Measurements from ENCODE around the gene SLC4A8. TPM values are rescaled to one million over a fixed set of nuclear protein-coding genes. Genes with fewer than 3 reads are reported as not detected.
"Not testable (repeated sequence)": the region's sequence is repeated elsewhere in the genome, so short reads cannot be mapped to it uniquely, and the experiment has no call there.

Gene SLC4A8
- total RNA-seq, 2 experiments from 2014 or later = 1.3 to 2.1 TPM

DNA sequence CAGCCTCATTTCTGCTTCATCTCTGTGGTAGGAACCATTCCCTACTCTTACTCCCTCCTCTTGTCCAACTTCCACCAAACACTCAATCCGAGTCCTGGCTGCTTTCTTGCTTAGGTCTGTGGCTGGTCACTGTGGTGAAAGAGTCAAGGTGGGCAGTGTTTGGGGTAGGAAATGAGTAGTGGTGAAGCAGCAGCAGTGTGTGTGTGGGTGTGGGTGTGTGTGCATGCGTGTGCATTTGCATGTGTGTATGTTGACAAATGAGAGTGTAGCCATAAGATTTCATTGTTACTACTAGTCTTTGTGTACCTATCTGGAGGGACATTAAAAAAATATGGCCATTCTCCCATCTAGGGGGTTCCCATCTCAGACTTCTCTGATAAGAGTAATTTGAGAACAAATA is 87.8 kb downstream of the SLC4A8 start:
- Mint-ChIP-seq H3K4me1 (no peaks in the 10 kb centered on the region), H3K9me3 (no peaks in the 10 kb centered on the region), H3K36me3 (no peaks in the 10 kb centered on the region), H3K27me3 (no peaks in the 10 kb centered on the region), H3K4me3 (no peak overlapping the region), H3K27ac (no peak overlapping the region)
- no peak for DNase-seq

DNA sequence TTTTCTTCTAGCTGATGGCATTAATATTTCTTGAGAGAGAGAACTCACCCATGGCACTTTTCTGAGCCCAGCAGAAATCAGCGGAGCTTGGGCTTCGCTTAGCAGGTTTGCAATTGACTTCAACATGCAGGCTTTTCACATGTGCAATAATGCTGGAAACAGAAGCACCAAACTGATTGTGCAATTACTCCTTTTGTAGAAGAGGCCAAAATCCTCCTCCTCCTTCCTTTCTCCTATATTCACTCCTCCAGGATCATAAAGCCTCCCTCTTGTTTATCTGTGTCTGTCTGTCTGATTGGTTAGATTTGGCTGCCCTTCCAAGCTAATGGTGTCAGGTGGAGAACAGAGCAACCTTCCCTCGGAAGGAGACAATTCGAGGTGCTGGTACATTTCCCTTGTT is 90.4 kb downstream of the SLC4A8 start:
- H3K4me3 Mint-ChIP-seq = not testable (repeated sequence)

DNA sequence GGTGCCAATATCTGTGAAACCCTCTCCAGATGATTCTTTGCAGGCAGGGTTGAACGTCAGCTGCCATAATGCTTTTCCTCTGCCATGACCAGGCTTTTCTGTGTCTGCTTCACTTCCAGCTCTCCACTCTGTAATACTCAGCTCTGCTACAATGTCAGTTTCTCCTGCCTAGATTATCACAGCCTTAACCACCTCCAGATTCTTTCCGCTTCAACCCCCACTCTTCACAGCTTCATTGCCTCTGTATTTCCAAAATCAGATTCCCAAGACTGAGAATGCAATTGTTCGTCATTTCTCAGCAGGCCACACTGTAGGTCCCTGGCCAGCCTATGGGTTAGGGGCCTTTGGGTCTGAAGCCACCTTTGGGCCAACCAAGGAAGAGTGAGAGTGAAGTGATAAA is 92.7 kb downstream of the SLC4A8 start:
- Mint-ChIP-seq H3K36me3 (no peaks in the 10 kb centered on the region), H3K4me1 (no peaks in the 10 kb centered on the region), H3K27ac (no peak overlapping the region), H3K4me3 (no peak overlapping the region), H3K27me3 (no peaks in the 10 kb centered on the region), H3K9me3 (no peaks in the 10 kb centered on the region)
- DNase-seq = no peak

More for the DNA sequence above, 90.4 kb downstream of the SLC4A8 start:
- not testable (repeated sequence) for H3K27ac Mint-ChIP-seq, DNase-seq, H3K9me3 Mint-ChIP-seq, H3K36me3 Mint-ChIP-seq, H3K27me3 Mint-ChIP-seq, H3K4me1 Mint-ChIP-seq

DNA sequence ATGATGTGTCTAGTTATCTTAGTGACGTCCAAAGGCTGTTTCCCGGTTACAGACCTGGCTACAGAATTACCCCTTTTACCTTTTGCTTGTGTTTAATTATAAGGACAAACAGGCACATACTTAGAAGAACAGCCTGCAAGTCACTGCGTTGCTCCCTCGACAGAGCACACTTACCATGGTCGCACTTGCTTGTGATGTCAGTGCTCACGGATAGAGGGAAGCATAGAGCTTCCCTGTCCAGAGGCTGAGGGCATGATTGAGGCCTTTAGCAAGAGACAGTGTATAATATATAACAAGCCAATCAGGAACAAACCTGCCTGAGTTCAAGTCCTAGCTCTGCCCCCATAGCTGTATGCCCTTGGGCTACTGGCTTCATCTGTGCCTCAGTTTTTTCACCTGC is 93.2 kb downstream of the SLC4A8 start:
- no peak overlapping the region for H3K4me3 Mint-ChIP-seq
- H3K4me1 Mint-ChIP-seq = no peaks in the 10 kb centered on the region
- no peaks in the 10 kb centered on the region for H3K27me3 Mint-ChIP-seq
- no peaks in the 10 kb centered on the region for H3K9me3 Mint-ChIP-seq
- no peak for DNase-seq
- no peaks in the 10 kb centered on the region for H3K36me3 Mint-ChIP-seq
- H3K27ac Mint-ChIP-seq = no peak overlapping the region

DNA sequence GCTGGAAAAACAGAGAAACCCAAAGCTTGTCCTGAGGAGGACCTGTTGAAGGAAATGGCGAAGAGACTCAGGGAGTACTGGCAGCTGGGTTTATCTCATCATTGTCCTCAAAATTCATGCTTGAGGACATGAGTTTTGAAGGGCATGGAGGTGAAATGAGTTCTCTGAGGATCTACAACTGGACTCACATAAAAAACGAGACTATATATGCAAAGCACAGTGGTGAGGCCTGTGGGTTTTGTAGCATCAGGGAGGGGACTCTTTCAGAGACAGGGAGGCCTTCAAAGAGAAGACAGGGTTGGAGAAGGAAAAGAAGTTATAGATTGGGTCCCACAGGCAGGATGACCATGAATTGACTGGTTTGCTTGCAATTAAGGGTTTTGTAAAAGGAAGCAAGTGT is 95.1 kb downstream of the SLC4A8 start:
- no peak overlapping the region for H3K27ac Mint-ChIP-seq
- no peaks in the 10 kb centered on the region for H3K27me3 Mint-ChIP-seq
- no peaks in the 10 kb centered on the region for H3K4me1 Mint-ChIP-seq
- no peak overlapping the region for H3K4me3 Mint-ChIP-seq
- H3K9me3 Mint-ChIP-seq = no peaks in the 10 kb centered on the region
- DNase-seq = no peak
- H3K36me3 Mint-ChIP-seq = no peaks in the 10 kb centered on the region

DNA sequence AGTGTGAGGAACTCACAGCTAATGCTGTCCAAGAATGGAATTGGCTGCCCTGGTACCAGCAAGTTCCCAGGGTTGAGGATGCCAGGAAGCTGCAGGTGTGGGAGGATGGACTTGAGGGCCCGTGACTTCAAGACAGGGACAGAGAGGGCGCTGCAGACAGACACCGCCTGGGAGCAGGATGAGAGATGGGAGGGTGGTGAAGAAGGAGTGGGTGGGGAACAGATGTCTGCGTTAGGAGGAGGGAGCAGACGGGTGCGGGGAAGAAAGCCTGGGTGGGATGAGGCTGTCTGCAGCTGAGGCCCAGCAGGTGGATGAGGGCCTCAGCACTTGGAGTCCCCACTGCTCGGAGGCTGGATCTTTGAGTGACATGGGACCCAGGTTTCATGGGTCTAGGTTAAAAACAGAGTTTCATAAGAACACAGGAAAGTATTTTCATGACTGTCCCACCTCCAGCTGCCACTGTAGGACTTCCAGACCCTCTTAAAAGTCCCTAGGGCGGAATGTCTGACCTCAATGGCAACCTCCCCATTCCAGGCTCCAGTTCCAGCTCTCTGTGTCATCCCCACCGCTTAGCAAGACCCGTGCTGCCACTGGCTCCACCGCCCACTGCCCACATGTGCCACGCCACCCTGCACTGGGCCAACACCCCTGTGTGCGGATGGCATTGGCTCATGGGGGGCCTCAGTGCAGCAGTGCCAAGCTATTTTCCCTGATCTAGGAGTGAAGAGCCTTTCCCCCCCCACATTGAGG is 96.1 kb downstream of the SLC4A8 start:
- Mint-ChIP-seq H3K27ac (no peak overlapping the region), H3K36me3 (no peaks in the 10 kb centered on the region), H3K4me1 (no peaks in the 10 kb centered on the region), H3K4me3 (no peak overlapping the region), H3K27me3 (no peaks in the 10 kb centered on the region), H3K9me3 (no peaks in the 10 kb centered on the region)
- DNase-seq = no peak

DNA sequence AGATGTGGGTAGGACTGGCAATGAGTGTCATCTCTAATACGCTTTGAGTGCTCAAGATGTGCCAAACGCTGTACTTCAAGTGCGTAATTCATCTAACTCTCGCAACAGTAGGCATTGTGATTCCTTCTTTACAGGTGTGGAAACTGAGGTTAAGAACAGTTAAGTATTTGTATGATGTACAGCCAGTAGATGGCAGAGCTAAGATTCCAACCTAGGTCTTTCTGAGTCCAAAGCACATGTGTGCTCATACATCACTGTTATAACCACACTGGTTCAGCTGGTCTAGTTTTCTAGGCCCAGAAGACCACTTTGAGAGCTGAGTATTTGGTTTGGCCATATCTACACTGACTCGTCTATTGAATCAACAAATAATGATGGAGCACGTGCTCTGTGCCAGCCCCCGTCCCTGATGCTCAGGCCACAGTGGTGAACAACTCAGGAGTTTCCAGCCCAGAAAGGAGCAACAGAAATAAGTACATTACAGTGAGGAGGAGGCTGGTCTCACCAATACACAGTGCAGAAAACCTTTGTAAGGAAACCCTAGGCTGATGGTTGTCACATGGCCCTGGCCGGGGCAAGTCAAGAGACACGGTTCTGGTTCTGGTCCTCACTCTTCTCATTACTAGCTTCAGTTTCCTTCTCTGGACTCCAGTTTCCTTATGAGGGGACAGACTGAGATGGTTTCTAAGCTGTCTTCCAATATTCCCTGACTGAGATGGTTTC is 97.1 kb downstream of the SLC4A8 start:
- DNase-seq = no peak
- no peak overlapping the region for H3K27ac Mint-ChIP-seq
- H3K4me1 Mint-ChIP-seq = no peaks in the 10 kb centered on the region
- H3K9me3 Mint-ChIP-seq = no peaks in the 10 kb centered on the region
- H3K27me3 Mint-ChIP-seq = no peaks in the 10 kb centered on the region
- no peak overlapping the region for H3K4me3 Mint-ChIP-seq
- no peaks in the 10 kb centered on the region for H3K36me3 Mint-ChIP-seq

DNA sequence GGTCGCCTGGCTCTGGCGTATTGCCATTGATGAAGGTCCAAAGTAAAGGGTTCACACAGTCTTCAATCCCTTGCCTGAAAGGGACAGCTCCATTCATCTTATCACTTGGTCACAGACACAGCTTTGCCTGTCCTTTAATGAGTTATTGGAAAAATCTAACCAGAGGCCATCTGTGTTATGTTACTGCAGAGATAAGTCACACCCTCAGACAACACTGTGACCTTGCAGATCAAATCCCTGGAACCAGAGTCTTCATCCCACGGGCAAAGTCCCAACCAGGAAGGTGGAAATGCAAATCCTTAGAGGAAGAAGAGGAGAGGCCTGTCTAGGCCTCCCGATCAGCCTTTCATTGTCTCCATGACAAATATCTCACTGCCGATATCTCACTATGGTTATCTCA is 98.1 kb downstream of the SLC4A8 start:
- H3K9me3 Mint-ChIP-seq = no peaks in the 10 kb centered on the region
- no peaks in the 10 kb centered on the region for H3K27me3 Mint-ChIP-seq
- no peak for DNase-seq
- H3K27ac Mint-ChIP-seq = no peak overlapping the region
- H3K36me3 Mint-ChIP-seq = no peaks in the 10 kb centered on the region
- H3K4me3 Mint-ChIP-seq = no peak overlapping the region
- no peaks in the 10 kb centered on the region for H3K4me1 Mint-ChIP-seq

DNA sequence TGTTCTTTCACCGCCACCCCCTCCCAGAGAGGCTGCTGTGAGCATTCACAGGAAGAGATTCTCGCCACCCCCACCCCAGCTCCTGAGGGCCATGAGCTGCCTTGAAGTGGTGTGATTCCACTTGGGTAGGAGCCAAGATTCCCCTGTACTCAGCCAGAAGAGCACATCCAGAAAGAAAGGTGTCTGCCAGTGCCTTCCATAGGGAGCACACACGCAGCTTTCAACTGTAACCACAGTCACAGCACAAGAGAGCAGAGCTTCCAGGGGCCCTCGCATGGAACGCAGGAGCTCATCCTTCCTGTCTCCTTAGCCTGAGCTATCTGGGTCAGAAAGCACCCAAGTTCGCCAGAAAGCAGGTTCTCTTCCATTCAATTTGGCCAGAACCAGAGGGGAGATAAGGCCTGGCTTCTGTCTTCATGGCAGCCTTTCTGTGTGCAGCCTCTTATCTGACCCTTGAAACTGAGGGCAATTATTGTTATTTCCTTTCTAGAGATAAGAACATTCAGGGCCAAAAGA is 99.8 kb downstream of the SLC4A8 start:
- H3K27ac Mint-ChIP-seq = no peak overlapping the region
- H3K9me3 Mint-ChIP-seq = no peaks in the 10 kb centered on the region
- DNase-seq = no peak
- no peaks in the 10 kb centered on the region for H3K36me3 Mint-ChIP-seq
- H3K4me1 Mint-ChIP-seq = no peaks in the 10 kb centered on the region
- H3K4me3 Mint-ChIP-seq = no peak overlapping the region
- no peaks in the 10 kb centered on the region for H3K27me3 Mint-ChIP-seq

DNA sequence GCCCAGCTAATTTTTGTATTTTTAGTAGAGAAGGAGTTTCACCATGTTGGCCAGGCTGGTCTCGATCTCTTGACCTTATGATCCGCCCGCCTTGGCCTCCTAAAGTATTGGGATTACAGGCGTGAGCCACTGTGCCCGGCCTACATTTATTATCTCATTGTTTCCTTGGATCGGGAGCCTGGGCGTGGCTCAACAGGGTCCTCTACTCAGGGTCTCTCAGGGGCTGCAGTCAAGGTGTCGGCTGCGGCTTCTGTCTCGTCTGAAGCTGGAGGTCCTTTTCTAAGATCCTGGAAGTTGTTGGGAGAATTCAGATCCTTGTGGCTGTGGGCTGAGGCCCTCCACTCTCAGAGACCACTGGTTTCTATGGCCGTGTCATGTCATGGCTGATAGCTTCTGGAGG is 100.9 kb downstream of the SLC4A8 start:
- Mint-ChIP-seq H3K4me3 (no peak overlapping the region), H3K27ac (no peak overlapping the region), H3K4me1 (no peaks in the 10 kb centered on the region), H3K36me3 (no peaks in the 10 kb centered on the region), H3K9me3 (no peaks in the 10 kb centered on the region), H3K27me3 (no peaks in the 10 kb centered on the region)
- no peak for DNase-seq

DNA sequence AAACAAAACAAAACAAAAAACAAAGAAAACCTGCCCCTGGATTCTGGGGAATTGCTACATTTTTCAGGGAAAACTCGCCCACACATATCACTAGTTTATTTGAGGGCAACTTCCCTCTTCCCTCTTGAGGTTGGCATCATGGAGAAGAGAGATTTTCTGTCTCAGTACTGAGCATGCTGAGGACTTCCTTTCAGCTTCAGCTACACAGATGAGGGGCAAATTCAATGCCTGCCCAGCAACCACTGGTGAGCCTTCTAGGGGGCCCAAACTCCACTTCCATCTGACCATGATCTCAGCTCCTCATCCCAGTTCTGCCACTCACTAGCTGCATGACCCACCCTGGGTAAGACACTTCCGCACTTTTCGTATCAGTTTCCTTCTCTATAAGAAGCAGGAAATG is 103.3 kb downstream of the SLC4A8 start:
- Mint-ChIP-seq H3K4me3 (no peak overlapping the region), H3K36me3 (no peaks in the 10 kb centered on the region), H3K27me3 (peaks cover 10% of the 10 kb centered on the region), H3K27ac (no peak overlapping the region), H3K9me3 (no peaks in the 10 kb centered on the region), H3K4me1 (peaks cover 5% of the 10 kb centered on the region)
- no peak for DNase-seq

DNA sequence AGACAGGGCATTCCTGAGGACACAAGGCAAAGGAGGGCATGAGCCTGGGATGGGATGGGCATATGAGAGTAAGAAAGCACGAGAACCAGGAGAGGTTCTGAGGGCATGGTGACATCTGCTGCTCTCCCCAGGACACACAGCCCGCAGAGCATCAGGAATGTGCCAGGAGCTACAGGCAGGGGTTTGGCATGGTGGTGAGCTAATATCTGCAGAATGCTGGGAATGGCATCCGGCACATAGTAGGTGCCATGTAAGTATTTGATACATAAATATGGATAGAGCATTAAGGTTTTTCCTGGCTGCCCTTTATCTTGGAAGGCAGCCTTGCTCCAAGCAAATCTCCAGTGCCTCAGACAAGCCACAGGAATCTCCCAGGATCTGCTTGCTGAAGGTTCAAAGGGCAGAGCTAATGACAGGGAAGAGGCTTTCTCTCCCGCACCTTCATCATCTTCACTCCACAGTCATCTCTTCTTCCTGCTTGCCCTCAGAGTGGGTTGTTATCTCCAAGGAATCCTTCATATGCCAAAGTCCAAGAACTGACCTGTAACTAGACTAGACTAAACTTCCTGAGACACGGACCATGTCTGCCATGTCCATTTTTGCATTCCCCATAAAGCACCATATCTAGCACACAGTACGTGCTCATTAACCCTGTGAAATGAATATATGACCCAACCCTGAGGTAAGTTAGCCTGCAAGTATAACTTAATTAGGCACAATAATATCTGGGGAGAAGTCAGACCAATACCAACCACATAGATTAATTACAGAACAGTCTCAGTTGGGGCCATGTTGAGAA is 104.4 kb downstream of the SLC4A8 start:
- Mint-ChIP-seq H3K36me3 (no peaks in the 10 kb centered on the region), H3K27me3 (peaks cover 10% of the 10 kb centered on the region), H3K4me3 (no peak overlapping the region), H3K4me1 (peaks cover 5% of the 10 kb centered on the region), H3K9me3 (no peaks in the 10 kb centered on the region), H3K27ac (no peak overlapping the region)
- no peak for DNase-seq

DNA sequence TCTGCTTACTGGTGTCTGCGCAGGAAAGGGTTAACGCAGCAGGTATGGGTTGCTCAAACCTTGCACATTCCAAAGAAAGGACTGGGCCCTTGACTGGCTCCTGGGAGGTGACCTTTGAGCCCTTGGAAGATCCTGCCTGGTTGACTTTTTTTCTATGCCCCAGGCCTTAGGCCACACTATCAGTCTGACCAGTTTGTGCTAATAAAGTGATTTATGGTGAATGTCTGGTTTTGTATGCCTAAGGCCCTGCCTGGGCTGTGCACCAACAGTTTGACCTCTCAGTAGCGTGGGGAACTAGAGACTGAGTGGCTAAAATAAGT is 105.0 kb downstream of the SLC4A8 start:
- H3K9me3 Mint-ChIP-seq = no peaks in the 10 kb centered on the region

DNA sequence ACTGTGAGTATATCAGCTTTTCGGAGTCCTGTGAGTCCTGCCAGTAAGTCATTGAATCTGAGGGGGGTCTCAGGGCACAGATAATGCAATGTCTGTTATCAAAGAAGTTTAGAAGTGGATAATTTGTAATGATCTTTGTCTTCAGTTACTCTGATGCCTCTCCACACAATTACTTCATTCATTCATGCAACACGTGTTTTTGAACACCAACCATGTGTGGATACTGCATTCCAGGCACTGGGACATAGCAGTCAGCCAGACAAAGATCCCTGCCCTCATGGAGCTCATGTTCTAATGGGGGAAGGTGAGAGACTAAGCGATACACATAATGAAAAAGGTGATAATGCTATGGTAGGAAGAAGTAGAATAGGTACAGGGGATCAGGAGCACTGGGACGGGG is 105.6 kb downstream of the SLC4A8 start:
- no peak overlapping the region for H3K27ac Mint-ChIP-seq
- no peaks in the 10 kb centered on the region for H3K9me3 Mint-ChIP-seq
- H3K27me3 Mint-ChIP-seq = peaks cover 14% of the 10 kb centered on the region
- no peak overlapping the region for H3K4me3 Mint-ChIP-seq
- DNase-seq = no peak
- no peaks in the 10 kb centered on the region for H3K36me3 Mint-ChIP-seq
- peaks cover 5% of the 10 kb centered on the region for H3K4me1 Mint-ChIP-seq

More for the DNA sequence above, 105.0 kb downstream of the SLC4A8 start:
- DNase-seq = no peak
- H3K27me3 Mint-ChIP-seq = peaks cover 11% of the 10 kb centered on the region
- H3K27ac Mint-ChIP-seq = no peak overlapping the region
- H3K36me3 Mint-ChIP-seq = no peaks in the 10 kb centered on the region
- peaks cover 5% of the 10 kb centered on the region for H3K4me1 Mint-ChIP-seq
- H3K4me3 Mint-ChIP-seq = no peak overlapping the region

DNA sequence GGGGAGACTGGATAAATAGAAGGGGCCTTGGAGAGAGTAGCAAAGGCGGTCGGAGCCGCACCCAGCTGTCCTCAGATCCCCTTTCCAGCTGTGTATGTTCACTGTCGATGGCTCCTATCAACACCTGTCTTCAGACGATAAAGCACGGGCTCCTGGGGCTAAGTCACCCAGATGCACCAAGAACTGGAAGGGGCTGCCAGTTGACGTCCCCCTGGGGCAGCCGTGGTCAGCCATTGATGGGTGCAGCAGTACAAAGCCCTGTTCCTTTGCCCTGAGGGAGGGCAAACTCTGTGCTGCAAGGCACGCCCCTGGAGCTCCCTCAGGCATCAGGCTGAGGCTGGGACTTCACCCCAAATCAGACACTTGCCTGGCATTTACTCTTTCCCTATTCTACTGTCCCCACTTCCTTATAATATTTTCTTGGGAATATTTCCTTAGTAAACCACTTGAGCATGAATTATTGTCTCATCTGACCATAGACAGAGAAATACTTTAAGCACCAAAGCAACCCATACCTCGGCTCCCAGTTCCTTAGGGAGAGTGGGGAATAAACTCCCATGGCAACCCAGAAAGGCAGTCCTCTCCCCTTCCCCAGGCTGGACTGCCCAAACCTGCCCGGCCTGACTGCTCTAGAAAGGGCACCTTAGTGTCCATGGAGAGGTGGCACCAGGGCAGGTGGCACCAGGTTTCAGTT is 106.8 kb downstream of the SLC4A8 start:
- peaks cover 5% of the 10 kb centered on the region for H3K4me1 Mint-ChIP-seq
- H3K27me3 Mint-ChIP-seq = peaks cover 14% of the 10 kb centered on the region
- no peaks in the 10 kb centered on the region for H3K9me3 Mint-ChIP-seq
- H3K27ac Mint-ChIP-seq = no peak overlapping the region
- no peaks in the 10 kb centered on the region for H3K36me3 Mint-ChIP-seq
- no peak for DNase-seq
- no peak overlapping the region for H3K4me3 Mint-ChIP-seq
